ENCODE data around the gene ARL6IP1.
"Not testable (repeated sequence)": the region's sequence is repeated elsewhere in the genome, so short reads cannot be mapped to it uniquely, and the experiment has no call there.

- not testable (repeated sequence) for TF ChIP-seq POLR2AphosphoS5 (IDR thresholded peaks at IDR 0.05; ENCODE audit: borderline replicate concordance, low read depth, low read length); EZH2 (IDR thresholded peaks at IDR 0.05)
These were observed 58.5 kb downstream of the ARL6IP1 start for GRCh38 chr16:18742870-18743269.

Data from SK-N-MC (cell line).